ENCODE measurements around the gene GPC6. TPM values are rescaled to one million over a fixed set of nuclear protein-coding genes. Genes with fewer than 3 reads are reported as not detected.

Gene GPC6
- total RNA-seq, 1 donor, result 77.8 TPM

DNA sequence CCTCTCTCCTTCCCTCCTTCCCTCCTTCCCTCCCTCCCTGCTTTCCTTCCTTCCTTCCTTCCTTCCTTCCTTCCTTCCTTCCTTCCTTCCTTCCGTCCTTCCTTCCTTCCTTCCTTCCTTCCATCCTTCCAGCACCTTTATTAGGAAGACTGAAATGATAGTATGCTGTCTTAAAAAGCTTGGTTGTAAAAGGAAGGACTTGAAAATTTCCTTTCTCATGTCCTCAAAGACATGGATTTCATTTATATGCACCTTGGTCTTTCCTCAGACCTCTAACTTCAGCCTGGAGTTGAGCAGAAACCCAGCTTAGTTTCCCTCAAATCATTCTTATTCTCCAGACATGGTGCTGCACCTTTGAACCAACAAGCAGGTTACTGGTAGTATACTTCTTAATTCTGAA lies 141.7 kb downstream of the GPC6 start:
- TF ChIP-seq, protein P1, sequence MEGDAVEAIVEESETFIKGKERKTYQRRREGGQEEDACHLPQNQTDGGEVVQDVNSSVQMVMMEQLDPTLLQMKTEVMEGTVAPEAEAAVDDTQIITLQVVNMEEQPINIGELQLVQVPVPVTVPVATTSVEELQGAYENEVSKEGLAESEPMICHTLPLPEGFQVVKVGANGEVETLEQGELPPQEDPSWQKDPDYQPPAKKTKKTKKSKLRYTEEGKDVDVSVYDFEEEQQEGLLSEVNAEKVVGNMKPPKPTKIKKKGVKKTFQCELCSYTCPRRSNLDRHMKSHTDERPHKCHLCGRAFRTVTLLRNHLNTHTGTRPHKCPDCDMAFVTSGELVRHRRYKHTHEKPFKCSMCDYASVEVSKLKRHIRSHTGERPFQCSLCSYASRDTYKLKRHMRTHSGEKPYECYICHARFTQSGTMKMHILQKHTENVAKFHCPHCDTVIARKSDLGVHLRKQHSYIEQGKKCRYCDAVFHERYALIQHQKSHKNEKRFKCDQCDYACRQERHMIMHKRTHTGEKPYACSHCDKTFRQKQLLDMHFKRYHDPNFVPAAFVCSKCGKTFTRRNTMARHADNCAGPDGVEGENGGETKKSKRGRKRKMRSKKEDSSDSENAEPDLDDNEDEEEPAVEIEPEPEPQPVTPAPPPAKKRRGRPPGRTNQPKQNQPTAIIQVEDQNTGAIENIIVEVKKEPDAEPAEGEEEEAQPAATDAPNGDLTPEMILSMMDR (IDR thresholded peaks at IDR 0.05; ENCODE audit: extremely low read depth, low read depth, low read length), result no peak
- no peaks in the 10 kb centered on the region for H3K27me3 ChIP-seq (ENCODE audit: insufficient read depth, low read length)

DNA sequence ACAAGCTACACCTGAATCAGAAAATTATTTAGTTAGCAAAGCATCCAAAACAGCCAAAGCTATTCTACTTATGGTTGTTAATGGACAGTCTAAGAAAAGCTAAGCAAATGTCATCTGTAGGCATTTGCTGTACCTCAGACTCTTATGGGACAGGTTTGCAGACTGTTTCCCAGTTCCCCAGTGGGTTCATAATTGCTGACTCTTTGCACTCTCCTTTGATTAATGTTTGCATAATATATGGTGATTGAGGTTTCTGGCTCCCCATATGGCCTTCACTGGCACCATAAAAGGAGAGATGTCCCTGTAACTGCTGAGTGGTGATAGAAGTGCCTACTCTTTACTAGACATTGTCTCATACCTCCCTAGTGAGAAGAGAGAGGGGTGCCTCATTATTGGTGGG lies 142.1 kb downstream of the GPC6 start:
- Histone ChIP-seq H3K4me3 (ENCODE audit: insufficient read depth, low read length) (no peak overlapping the region), H3K9me3 (ENCODE audit: low read depth, low read length) (no peaks in the 10 kb centered on the region), H3K27ac (ENCODE audit: low read depth, low read length) (no peak overlapping the region), H3K36me3 (ENCODE audit: insufficient read depth, low read length) (no peaks in the 10 kb centered on the region), H3K27me3 (ENCODE audit: insufficient read depth, low read length) (no peaks in the 10 kb centered on the region), H3K4me2 (ENCODE audit: insufficient read depth, low read length) (no peak overlapping the region), H4K20me1 (ENCODE audit: insufficient read depth, low read length) (peaks cover 4% of the 10 kb centered on the region), H3K79me2 (ENCODE audit: insufficient read depth, low read length) (peaks cover 3% of the 10 kb centered on the region), H3K4me1 (ENCODE audit: insufficient read depth, low read length) (no peaks in the 10 kb centered on the region), H2AFZ (ENCODE audit: low read length) (no peak overlapping the region)
- no peak for DNase-seq (ENCODE audit: insufficient read length, low spot score, missing footprints)
- TF ChIP-seq, protein P1 (IDR thresholded peaks at IDR 0.05; ENCODE audit: extremely low read depth, low read depth, low read length), result no peak

More for the DNA sequence above, 141.7 kb downstream of the GPC6 start:
- DNase-seq (ENCODE audit: insufficient read length, low spot score, missing footprints), result no peak
- H3K27ac ChIP-seq (ENCODE audit: low read depth, low read length), result no peak overlapping the region
- H3K79me2 ChIP-seq (ENCODE audit: insufficient read depth, low read length), result peaks cover 3% of the 10 kb centered on the region
- H4K20me1 ChIP-seq (ENCODE audit: insufficient read depth, low read length), result peaks cover 4% of the 10 kb centered on the region
- no peaks in the 10 kb centered on the region for H3K9me3 ChIP-seq (ENCODE audit: low read depth, low read length)
- no peaks in the 10 kb centered on the region for H3K36me3 ChIP-seq (ENCODE audit: insufficient read depth, low read length)
- no peak overlapping the region for H2AFZ ChIP-seq (ENCODE audit: low read length)
- H3K4me2 ChIP-seq (ENCODE audit: insufficient read depth, low read length), result no peak overlapping the region
- no peaks in the 10 kb centered on the region for H3K4me1 ChIP-seq (ENCODE audit: insufficient read depth, low read length)
- H3K4me3 ChIP-seq (ENCODE audit: insufficient read depth, low read length), result no peak overlapping the region

DNA sequence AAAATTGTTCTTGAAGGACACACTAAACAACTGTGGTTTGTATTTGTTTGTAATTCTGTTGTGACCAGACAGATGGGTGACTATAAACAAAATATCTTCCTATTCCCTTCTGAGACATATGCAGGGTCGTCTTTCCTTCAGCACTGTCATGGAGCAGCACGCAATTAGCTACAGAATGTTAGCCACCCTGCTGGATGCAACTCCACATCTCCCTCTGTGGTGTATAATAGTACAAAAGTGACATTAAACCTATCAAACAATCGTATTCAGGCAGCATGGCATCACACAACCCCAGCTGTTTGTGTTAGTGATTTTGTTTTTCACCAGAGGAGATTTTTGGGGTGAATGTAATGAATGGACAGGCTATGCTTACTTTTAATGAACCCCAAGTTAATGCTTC lies 146.2 kb downstream of the GPC6 start:
- Histone ChIP-seq H3K79me2 (ENCODE audit: insufficient read depth, low read length) (no peaks in the 10 kb centered on the region), H3K4me2 (ENCODE audit: insufficient read depth, low read length) (no peak overlapping the region), H3K4me3 (ENCODE audit: insufficient read depth, low read length) (no peak overlapping the region), H3K27ac (ENCODE audit: low read depth, low read length) (no peak overlapping the region), H2AFZ (ENCODE audit: low read length) (peak overlapping the region; percentile 62), H3K4me1 (ENCODE audit: insufficient read depth, low read length) (no peaks in the 10 kb centered on the region), H3K9me3 (ENCODE audit: low read depth, low read length) (no peaks in the 10 kb centered on the region), H4K20me1 (ENCODE audit: insufficient read depth, low read length) (no peaks in the 10 kb centered on the region), H3K27me3 (ENCODE audit: insufficient read depth, low read length) (no peaks in the 10 kb centered on the region), H3K36me3 (ENCODE audit: insufficient read depth, low read length) (no peaks in the 10 kb centered on the region)
- DNase-seq (ENCODE audit: insufficient read length, low spot score, missing footprints), result no peak
- TF ChIP-seq, protein P1 (IDR thresholded peaks at IDR 0.05; ENCODE audit: extremely low read depth, low read depth, low read length), result no peak

DNA sequence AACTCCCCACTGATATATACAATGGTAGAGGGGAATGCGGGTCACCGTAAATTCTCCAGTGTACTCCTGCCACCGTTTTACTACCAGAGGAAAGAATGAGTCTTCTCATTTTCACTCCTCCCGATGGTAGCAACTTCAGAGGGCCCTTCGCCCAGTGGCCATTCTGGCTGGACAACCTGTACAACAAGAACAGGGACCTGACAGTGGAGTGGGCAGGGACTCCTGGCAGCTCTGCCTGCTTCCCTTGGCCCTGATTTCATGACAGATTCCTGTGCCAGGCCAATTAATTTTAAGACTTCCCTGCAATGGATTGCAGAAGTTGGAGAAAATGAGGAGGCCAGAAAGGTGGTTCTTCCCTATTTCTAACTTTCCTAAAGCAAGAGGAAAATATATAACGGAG lies 148.9 kb downstream of the GPC6 start:
- H3K27ac ChIP-seq (ENCODE audit: low read depth, low read length), result no peak overlapping the region
- DNase-seq (ENCODE audit: insufficient read length, low spot score, missing footprints), result no peak
- H3K9me3 ChIP-seq (ENCODE audit: low read depth, low read length), result no peaks in the 10 kb centered on the region
- no peaks in the 10 kb centered on the region for H3K27me3 ChIP-seq (ENCODE audit: insufficient read depth, low read length)
- no peaks in the 10 kb centered on the region for H3K79me2 ChIP-seq (ENCODE audit: insufficient read depth, low read length)
- H3K36me3 ChIP-seq (ENCODE audit: insufficient read depth, low read length), result no peaks in the 10 kb centered on the region
- H3K4me2 ChIP-seq (ENCODE audit: insufficient read depth, low read length), result no peak overlapping the region
- H3K4me1 ChIP-seq (ENCODE audit: insufficient read depth, low read length), result no peaks in the 10 kb centered on the region
- no peak overlapping the region for H2AFZ ChIP-seq (ENCODE audit: low read length)
- peaks cover under 1% of the 10 kb centered on the region for H4K20me1 ChIP-seq (ENCODE audit: insufficient read depth, low read length)
- TF ChIP-seq, protein P1 (IDR thresholded peaks at IDR 0.05; ENCODE audit: extremely low read depth, low read depth, low read length), result no peak
- H3K4me3 ChIP-seq (ENCODE audit: insufficient read depth, low read length), result no peak overlapping the region

Data from osteoblast (primary cell).